ENCODE measurements around the gene NRL.

The NRL gene

GRCh38 chr14:24143511-24143910, 28.8 kb upstream of the NRL start:
- DNase-seq, result no peak

GRCh38 chr14:24141097-24141880, 26.5 kb upstream of the NRL start, which contains the start of gene EMC9:
EMC9 (minus strand) TSS chr14:24141591; CDS start chr14:24141304, 287 bp downstream.
- DNase-seq, result peak; percentile 99

- DNase-seq, result no peak
Measured at GRCh38 chr14:24139272-24139934, 24.7 kb upstream of the NRL start.

- no peak for DNase-seq
Measured at GRCh38 chr14:24138396-24139271, 23.9 kb upstream of the NRL start.

- DNase-seq, result no peak
Measured at GRCh38 chr14:24137529-24138395, 23.0 kb upstream of the NRL start.

GRCh38 chr14:24136684-24137528, 22.2 kb upstream of the NRL start:
- no peak for DNase-seq

- DNase-seq, result peak; percentile 93
Measured at GRCh38 chr14:24135834-24136683, 21.3 kb upstream of the NRL start, which contains the start of gene PSME1. PSME1 (plus strand) TSS chr14:24136194; CDS start chr14:24136263, 69 bp downstream.

GRCh38 chr14:24135584-24135833, 20.8 kb upstream of the NRL start:
- no peak for DNase-seq

- no peak for DNase-seq
Measured at GRCh38 chr14:24133735-24134134, 19.0 kb upstream of the NRL start.

- DNase-seq, result no peak
Measured at GRCh38 chr14:24132976-24133375, 18.2 kb upstream of the NRL start.

GRCh38 chr14:24132061-24132685, 17.4 kb upstream of the NRL start:
- no peak for DNase-seq

GRCh38 chr14:24131549-24131966, 16.8 kb upstream of the NRL start:
- DNase-seq, result no peak

- no peak for DNase-seq
Measured at GRCh38 chr14:24130717-24131548, 16.2 kb upstream of the NRL start.

- DNase-seq, result no peak
Measured at GRCh38 chr14:24130380-24130716, 15.6 kb upstream of the NRL start, which contains the start of gene FITM1. FITM1 (plus strand) TSS chr14:24130659; CDS start chr14:24131564, 905 bp downstream.

- no peak for DNase-seq
Measured at GRCh38 chr14:24129410-24129998, 14.8 kb upstream of the NRL start.

GRCh38 chr14:24127673-24128072, 12.9 kb upstream of the NRL start:
- DNase-seq, result no peak

GRCh38 chr14:24126939-24127338, 12.2 kb upstream of the NRL start:
- DNase-seq, result no peak

Measured in OCI-M1 (cell line).